ENCODE data around the gene RSBN1.

DNA sequence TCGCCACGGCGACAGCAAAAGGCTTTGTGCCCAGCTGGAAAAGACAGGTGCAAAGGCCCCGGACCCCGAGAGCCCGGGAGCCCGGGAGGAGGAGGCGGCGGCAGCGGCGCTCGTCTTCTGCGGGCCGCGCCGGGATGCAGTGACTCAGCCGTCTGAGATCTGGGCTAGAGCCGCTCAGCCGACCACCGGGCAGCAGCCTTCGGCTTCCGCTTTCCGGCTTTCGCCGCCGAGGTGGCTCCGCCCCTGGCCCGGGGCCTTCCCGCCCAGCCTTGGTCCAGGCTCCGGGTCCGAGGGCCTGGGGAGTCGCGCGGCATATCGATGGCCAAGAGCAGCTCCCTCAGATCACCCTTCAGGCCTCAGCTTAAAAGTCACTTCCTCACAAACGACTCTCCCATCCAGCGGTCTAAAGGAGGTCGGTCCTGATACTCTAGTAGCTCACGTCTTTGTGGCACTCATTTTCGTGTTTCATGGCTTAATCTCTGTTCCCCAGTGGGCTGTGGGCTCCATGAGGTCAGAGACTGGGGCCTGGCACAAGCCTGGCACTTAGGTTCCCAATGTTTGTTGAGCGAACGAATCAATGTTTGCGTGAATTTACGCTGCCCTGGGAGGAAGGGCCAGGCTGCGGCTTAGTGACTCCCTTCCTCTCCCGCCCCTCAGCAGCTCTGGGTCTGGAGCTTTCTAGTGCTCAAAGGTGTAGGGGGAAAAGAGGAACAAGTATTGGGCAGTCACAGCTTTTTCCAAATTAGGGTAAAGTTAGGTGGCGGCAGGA is 52.8 kb downstream of the RSBN1 start, which contains the start of gene PHTF1:
- peak; percentile 46 for TF ChIP-seq POLR2A (IDR thresholded peaks at IDR 0.05; ENCODE audit: low read depth)
- TF ChIP-seq, protein P1, sequence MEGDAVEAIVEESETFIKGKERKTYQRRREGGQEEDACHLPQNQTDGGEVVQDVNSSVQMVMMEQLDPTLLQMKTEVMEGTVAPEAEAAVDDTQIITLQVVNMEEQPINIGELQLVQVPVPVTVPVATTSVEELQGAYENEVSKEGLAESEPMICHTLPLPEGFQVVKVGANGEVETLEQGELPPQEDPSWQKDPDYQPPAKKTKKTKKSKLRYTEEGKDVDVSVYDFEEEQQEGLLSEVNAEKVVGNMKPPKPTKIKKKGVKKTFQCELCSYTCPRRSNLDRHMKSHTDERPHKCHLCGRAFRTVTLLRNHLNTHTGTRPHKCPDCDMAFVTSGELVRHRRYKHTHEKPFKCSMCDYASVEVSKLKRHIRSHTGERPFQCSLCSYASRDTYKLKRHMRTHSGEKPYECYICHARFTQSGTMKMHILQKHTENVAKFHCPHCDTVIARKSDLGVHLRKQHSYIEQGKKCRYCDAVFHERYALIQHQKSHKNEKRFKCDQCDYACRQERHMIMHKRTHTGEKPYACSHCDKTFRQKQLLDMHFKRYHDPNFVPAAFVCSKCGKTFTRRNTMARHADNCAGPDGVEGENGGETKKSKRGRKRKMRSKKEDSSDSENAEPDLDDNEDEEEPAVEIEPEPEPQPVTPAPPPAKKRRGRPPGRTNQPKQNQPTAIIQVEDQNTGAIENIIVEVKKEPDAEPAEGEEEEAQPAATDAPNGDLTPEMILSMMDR (IDR thresholded peaks at IDR 0.05), result no peak
- TF ChIP-seq EP300 (IDR thresholded peaks at IDR 0.05), result no peak

Data from esophagus muscularis mucosa (tissue), 4 donors.